ENCODE data around the gene LRRC2.

- TF ChIP-seq, protein P1, sequence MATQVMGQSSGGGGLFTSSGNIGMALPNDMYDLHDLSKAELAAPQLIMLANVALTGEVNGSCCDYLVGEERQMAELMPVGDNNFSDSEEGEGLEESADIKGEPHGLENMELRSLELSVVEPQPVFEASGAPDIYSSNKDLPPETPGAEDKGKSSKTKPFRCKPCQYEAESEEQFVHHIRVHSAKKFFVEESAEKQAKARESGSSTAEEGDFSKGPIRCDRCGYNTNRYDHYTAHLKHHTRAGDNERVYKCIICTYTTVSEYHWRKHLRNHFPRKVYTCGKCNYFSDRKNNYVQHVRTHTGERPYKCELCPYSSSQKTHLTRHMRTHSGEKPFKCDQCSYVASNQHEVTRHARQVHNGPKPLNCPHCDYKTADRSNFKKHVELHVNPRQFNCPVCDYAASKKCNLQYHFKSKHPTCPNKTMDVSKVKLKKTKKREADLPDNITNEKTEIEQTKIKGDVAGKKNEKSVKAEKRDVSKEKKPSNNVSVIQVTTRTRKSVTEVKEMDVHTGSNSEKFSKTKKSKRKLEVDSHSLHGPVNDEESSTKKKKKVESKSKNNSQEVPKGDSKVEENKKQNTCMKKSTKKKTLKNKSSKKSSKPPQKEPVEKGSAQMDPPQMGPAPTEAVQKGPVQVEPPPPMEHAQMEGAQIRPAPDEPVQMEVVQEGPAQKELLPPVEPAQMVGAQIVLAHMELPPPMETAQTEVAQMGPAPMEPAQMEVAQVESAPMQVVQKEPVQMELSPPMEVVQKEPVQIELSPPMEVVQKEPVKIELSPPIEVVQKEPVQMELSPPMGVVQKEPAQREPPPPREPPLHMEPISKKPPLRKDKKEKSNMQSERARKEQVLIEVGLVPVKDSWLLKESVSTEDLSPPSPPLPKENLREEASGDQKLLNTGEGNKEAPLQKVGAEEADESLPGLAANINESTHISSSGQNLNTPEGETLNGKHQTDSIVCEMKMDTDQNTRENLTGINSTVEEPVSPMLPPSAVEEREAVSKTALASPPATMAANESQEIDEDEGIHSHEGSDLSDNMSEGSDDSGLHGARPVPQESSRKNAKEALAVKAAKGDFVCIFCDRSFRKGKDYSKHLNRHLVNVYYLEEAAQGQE (IDR thresholded peaks at IDR 0.05; ENCODE audit: insufficient replicate concordance, low read depth) = no peak
- TF ChIP-seq CTCF (IDR thresholded peaks at IDR 0.05; ENCODE audit: insufficient read depth, low read length) (no peak), POLR2AphosphoS5 (IDR thresholded peaks at IDR 0.05; ENCODE audit: low read depth) (no peak), GABPA (IDR thresholded peaks at IDR 0.05; ENCODE audit: low read depth) (no peak)
Observed at GRCh38 chr3:46578973-46579755, 13.1 kb upstream of the LRRC2 start.

All from HL-60 (cell line).